Measurements from ENCODE around the gene PLIN4.
"Not testable (repeated sequence)": the region's sequence is repeated elsewhere in the genome, so short reads cannot be mapped to it uniquely, and the experiment has no call there.

Gene PLIN4

GRCh38 chr19:4543842-4544647 lies 25.8 kb upstream of the PLIN4 start:
- no peak for DNase-seq (ENCODE audit: low spot score)

GRCh38 chr19:4542896-4543841 lies 24.9 kb upstream of the PLIN4 start:
- DNase-seq (ENCODE audit: low spot score) = no peak

GRCh38 chr19:4541806-4542145 lies 23.5 kb upstream of the PLIN4 start:
- not testable (repeated sequence) for DNase-seq (ENCODE audit: low spot score)

GRCh38 chr19:4541114-4541805 lies 23.0 kb upstream of the PLIN4 start:
- no peak for DNase-seq (ENCODE audit: low spot score)

GRCh38 chr19:4539693-4540581 lies 21.7 kb upstream of the PLIN4 start, which contains the start of gene LRG1:
Gene LRG1 (minus strand): TSS chr19:4540036. CDS start chr19:4540013, 23 bp downstream.
- DNase-seq (ENCODE audit: low spot score) = no peak

- DNase-seq (ENCODE audit: low spot score) = no peak
These were observed 20.9 kb upstream of the PLIN4 start for GRCh38 chr19:4539169-4539692.

GRCh38 chr19:4538601-4538954 lies 20.3 kb upstream of the PLIN4 start:
- DNase-seq (ENCODE audit: low spot score) = no peak

GRCh38 chr19:4537953-4538600 lies 19.8 kb upstream of the PLIN4 start:
- no peak for DNase-seq (ENCODE audit: low spot score)

GRCh38 chr19:4536798-4537197 lies 18.5 kb upstream of the PLIN4 start:
- DNase-seq (ENCODE audit: low spot score) = no peak

GRCh38 chr19:4534836-4535658 lies 16.8 kb upstream of the PLIN4 start, which contains the start of gene PLIN5:
Gene PLIN5 (minus strand): TSS chr19:4535224. CDS start chr19:4534074, 1,150 bp downstream.
- peak; percentile 76 for DNase-seq (ENCODE audit: low spot score)

- DNase-seq (ENCODE audit: low spot score) = no peak
These were observed 15.6 kb upstream of the PLIN4 start for GRCh38 chr19:4533835-4534424.

GRCh38 chr19:4533334-4533733 lies 15.0 kb upstream of the PLIN4 start:
- no peak for DNase-seq (ENCODE audit: low spot score)

- no peak for DNase-seq (ENCODE audit: low spot score)
These were observed 13.4 kb upstream of the PLIN4 start for GRCh38 chr19:4531562-4532165.

GRCh38 chr19:4529924-4530522 lies 11.7 kb upstream of the PLIN4 start:
- DNase-seq (ENCODE audit: low spot score) = no peak

GRCh38 chr19:4528843-4529242 lies 10.6 kb upstream of the PLIN4 start:
- DNase-seq (ENCODE audit: low spot score) = no peak

GRCh38 chr19:4527377-4527776 lies 9.1 kb upstream of the PLIN4 start:
- not testable (repeated sequence) for DNase-seq (ENCODE audit: low spot score)

- DNase-seq (ENCODE audit: low spot score) = no peak
These were observed 7.3 kb upstream of the PLIN4 start for GRCh38 chr19:4525563-4526002.
